ENCODE measurements around the gene FASTKD2.

GRCh38 chr2:206716623-206717022 is 48.8 kb upstream of the FASTKD2 start:
- TF ChIP-seq POLR2AphosphoS5 (IDR thresholded peaks at IDR 0.05) (no peak), EP300 (IDR thresholded peaks at IDR 0.05) (no peak)
- TF ChIP-seq, protein P1, sequence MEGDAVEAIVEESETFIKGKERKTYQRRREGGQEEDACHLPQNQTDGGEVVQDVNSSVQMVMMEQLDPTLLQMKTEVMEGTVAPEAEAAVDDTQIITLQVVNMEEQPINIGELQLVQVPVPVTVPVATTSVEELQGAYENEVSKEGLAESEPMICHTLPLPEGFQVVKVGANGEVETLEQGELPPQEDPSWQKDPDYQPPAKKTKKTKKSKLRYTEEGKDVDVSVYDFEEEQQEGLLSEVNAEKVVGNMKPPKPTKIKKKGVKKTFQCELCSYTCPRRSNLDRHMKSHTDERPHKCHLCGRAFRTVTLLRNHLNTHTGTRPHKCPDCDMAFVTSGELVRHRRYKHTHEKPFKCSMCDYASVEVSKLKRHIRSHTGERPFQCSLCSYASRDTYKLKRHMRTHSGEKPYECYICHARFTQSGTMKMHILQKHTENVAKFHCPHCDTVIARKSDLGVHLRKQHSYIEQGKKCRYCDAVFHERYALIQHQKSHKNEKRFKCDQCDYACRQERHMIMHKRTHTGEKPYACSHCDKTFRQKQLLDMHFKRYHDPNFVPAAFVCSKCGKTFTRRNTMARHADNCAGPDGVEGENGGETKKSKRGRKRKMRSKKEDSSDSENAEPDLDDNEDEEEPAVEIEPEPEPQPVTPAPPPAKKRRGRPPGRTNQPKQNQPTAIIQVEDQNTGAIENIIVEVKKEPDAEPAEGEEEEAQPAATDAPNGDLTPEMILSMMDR (IDR thresholded peaks at IDR 0.05), result no peak

Data from stomach (tissue), 4 donors.